Measurements from ENCODE around the gene IGSF9.

The IGSF9 gene

DNA sequence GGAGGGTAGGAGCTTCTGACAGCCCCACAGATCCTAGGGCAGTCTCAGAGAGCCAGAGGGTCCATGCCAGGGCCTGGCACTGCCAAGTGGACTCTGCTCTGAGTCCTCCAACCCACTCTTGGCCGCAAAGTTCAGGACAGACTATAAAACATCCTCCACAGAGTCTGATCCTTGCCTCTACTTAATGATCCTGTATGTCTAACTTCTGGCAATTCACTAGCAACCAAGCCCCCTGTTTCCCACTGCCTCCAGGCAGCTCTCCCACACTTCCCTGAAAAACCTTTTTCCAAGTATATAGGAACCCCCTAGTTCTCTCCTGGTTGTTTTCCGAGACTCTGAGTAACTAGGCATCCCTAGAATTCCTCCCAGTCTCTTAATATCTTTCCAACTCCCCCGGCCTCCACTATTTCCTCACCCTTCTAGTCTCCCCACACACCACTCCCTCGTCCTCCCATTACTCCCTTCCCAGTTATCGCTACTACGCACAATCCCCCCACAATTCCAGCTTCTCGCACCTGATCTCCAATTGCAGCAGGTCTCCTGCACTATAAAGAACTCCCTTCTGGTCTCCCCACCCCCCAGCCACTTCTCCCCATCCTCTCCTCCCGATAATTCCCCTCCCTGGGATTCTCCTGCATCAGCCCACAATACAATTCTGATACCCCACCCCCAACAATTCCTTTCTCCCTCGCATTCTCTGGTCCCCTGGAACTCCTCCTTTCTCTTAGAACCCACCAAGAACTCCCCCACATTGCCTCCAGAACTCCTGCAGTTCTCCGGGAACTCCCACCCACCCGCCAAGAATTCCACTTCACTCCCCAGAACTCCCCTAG, 574 bp downstream of the IGSF9 start:
- no peak for DNase-seq

GRCh38 chr1:159943908-159944622, 1.3 kb downstream of the IGSF9 start:
- no peak for DNase-seq

GRCh38 chr1:159943278-159943640, 2.2 kb downstream of the IGSF9 start:
- no peak for DNase-seq

DNA sequence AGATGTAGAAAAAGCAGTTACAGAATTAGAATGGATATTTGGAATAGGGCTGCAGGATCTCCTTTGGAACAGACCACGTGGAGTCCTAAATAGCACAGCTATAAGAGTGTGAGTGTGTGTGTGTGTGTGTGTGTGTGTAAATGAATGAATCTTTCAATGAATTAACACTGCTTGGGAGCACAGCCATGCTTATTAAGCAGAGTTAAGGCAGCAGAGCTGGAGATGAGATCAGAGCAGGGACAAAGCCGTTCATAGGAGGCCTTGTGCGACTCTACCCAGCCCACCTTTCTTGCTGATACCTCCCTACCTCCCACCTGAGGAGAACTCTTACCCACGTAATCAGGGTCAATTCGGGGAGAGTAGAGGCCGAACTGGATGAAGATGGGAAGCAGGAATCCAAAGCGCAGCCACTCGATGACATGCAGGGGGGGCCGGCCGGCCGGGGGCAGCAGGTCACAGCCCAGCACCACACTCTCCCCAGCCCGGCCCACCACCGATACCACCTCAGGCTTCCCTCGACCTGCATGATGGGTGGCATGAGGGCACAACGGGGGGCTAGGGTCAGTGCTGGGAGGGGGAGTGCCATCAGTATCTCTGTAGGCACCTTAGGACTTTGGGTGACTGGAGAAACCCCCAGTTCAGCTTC, 2.7 kb downstream of the IGSF9 start:
- no peak for DNase-seq

GRCh38 chr1:159941591-159942560, 3.5 kb downstream of the IGSF9 start:
- DNase-seq: no peak

- no peak for DNase-seq
These were observed 4.3 kb downstream of the IGSF9 start for GRCh38 chr1:159941141-159941540.

DNA sequence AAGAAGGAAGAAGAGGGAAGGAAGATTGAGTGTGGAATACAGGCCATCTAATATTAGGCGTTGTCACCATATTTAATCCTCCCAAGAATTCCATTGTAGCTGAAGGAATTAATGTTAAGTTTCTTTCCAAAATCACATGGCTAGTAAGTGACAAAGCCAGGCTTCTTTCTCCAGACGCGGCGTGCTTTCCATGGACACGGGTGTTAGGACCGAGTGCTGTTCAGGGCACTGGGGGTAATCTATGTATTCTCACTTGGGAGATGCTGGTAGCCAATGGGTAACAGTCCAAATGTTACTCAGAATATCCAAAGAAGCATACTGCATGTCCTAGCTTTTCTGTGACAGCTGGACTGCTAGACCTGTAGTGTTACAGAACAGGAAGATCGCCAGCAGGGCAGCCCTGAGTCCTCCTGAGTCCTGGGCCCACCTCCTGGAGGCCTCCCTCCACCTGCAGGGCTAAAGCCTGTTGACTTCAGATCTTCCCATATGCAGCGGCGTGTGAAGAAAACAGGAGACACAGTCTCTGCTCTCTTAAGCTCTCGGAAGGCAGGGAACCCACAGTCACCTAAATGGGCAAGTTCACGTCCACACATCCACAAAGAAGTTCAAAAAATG, 5.3 kb downstream of the IGSF9 start:
- no peak for DNase-seq

DNA sequence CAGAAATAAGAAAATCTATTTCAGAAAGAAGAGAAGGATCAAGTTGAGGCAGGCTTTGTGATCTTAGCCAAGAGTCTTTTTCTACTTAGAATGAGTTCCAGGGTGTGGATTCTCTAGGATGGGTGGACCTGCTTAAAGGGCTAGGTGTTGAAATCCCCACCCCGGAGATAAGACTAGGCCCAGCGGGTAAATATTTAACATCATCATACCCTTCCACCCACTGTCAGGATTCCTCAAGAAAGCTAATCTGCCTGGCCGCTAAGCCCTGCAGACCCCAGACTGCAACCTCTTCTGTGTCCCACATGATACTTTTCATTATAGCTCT, 5.8 kb downstream of the IGSF9 start:
- no peak for DNase-seq

- DNase-seq: no peak
These were observed 6.3 kb downstream of the IGSF9 start for GRCh38 chr1:159938905-159939677.

DNA sequence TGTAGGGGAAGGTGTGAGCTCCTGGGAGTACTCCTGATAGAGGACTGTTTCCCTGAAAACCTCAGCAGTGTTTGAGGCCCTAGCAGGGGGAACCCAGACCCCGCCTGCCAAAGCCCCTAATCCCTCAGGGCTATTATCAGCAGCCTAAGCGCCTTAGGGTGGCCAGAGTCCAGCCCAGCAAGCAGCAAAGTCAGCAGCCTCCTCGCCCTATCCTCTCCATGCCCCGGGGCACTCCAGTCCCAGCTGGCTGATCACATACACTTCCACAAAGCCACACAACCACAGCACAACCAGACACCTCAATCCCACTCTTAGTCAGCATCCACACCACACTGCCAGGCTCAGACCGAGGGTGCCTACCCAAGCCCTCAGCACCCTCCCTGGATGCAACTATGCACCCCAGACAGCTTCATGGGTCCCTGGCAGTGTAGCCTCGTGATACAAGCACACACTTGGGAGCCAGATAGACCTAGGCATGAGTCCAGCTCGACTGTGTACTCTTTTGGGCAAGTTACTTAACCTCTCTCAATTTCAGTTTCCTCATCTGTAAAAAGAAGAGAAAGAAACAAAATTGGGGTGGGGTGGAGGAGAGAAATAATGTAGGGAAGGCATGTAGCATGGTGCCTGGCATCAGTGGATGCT, 7.1 kb downstream of the IGSF9 start:
- DNase-seq: no peak

GRCh38 chr1:159937054-159937750, 8.2 kb downstream of the IGSF9 start:
- no peak for DNase-seq

GRCh38 chr1:159936273-159936904, 9.0 kb downstream of the IGSF9 start:
- DNase-seq: peak; percentile 87

- DNase-seq: no peak
These were observed 9.6 kb downstream of the IGSF9 start for GRCh38 chr1:159935719-159936272.

DNA sequence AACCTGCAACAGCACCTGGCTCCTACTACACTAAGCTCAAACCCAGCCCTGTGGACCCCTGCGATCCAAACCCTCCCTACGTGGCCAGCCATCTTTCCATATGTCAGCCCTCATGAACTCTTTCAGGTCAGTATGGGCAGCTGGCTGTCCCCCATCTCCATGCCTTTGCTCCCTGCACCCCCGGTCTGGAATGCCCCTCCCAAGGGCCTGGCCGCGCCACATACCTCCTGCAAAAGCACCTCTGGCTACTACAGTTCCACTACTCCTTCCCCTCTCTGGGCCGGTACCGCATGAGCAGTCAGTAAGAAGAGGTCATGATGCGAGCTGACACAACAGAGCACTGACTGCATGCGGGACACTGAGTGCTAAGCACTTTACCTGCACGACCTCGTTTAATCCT, 10.1 kb downstream of the IGSF9 start:
- DNase-seq: no peak

DNA sequence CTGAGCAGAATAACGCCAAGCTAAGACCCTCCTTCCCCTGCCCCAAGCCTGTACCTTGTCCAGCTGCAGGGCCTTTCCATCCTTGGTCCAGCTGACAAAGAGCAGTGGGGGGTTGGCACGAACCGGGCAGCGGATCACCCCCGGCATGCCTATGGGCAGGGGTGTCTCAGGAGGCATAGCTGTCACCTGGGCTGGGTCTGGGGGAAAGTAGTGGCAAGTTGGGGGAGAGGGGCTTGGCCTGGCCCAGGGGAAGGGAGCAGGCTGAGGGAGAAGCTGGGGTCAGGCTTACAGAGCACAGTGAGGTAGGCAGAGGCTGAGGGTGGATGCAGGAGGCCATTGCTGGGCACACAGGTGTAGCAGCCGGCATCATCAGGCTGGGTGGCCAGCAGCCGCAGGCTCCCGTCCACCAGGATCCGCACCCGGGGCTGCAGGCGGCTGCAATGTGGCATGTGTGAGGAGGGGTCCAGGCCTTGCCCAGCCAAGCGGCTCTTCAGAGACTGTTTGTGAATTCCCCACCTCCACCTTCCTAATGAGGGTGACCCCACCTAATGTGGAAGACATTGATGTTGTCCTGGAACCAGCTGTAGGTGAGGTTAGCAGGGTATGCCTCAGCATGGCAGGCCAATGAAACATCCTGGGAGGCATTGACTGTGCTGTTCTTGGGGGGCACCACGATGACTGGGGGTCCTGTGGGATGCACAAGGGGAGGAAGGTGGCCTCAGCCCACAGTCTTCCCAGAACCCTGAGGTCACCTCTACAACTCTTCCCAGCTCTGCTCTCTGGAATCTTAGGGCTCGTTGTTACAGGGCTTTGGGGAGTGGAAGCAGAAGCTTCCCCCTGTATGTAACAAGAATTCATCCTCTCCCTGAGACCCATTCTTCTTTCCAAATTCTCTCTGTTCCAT, 11.0 kb downstream of the IGSF9 start:
- DNase-seq: no peak

DNA sequence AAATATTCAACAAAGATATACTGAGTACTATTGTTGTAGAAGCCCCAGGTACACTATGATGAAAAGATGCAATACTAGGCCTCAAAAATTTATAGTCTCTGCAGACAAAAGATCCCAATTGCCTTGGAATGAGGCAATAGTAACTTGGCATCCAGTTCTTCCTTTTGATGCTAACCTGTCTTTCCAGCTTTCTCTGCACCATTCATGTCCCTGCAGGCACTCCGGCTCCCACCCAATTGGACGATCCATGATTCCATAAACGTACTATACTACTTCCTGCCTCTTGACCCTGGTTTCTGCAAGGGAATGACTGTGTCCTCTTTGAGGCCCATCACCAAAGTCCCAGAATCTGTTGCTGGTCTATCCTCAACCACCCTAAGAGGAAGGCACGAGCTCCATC, 12.1 kb downstream of the IGSF9 start:
- no peak for DNase-seq

GRCh38 chr1:159932296-159933285, 12.8 kb downstream of the IGSF9 start:
- DNase-seq: no peak

Data from activated naive CD4-positive, alpha-beta T cell treated with Interleukin-2 at 50 U/mL for 16 hours (primary cell).